ENCODE measurements around the gene CFD.

- TF ChIP-seq CTCF (IDR thresholded peaks at IDR 0.05; ENCODE audit: low read depth, low read length, missing input control), result no peak
- no peak for TF ChIP-seq REST (IDR thresholded peaks at IDR 0.05)
- TF ChIP-seq GABPA (IDR thresholded peaks at IDR 0.05 in 1 of 2, conservative IDR thresholded peaks at IDR 0.05 in 1 of 2), result no peak
- no peak for TF ChIP-seq ZBTB33 (IDR thresholded peaks at IDR 0.05)
Observed at GRCh38 chr19:811506-812048, 47.9 kb upstream of the CFD start.
